Osteoblast (primary cell): Measurements from ENCODE around the gene NPAS3. TPM values are rescaled to one million over a fixed set of nuclear protein-coding genes. Genes with fewer than 3 reads are reported as not detected.

Source experiments
- DNase-seq: peaks from one replicate; pipeline ENCODE4 v3.0.0; 2011; ENCODE audit warnings: low spot score, mixed read lengths; ENCODE audit not compliant: insufficient read length; ENCODE audit errors: missing footprints
- H2AFZ ChIP-seq: 2 replicates; pipeline ENCODE4 v1.6.0; 2011; ENCODE audit warnings: mild to moderate bottlenecking, low read length
- H3K27ac ChIP-seq: 2 replicates; pipeline ENCODE4 v1.5.1; 2011; ENCODE audit warnings: mild to moderate bottlenecking, low read depth, low read length, moderate library complexity
- H3K27me3 ChIP-seq: 2 replicates; pipeline ENCODE4 v1.6.0; 2012; ENCODE audit warnings: mild to moderate bottlenecking, control low read depth, inconsistent platforms, low read length, moderate library complexity; ENCODE audit not compliant: insufficient read depth
- H3K36me3 ChIP-seq: 2 replicates; pipeline ENCODE4 v1.5.1; 2011; ENCODE audit warnings: mild to moderate bottlenecking, low read length, control low read depth, moderate library complexity; ENCODE audit not compliant: insufficient read depth
- H3K4me1 ChIP-seq: 2 replicates; pipeline ENCODE4 v1.5.1; 2011; ENCODE audit warnings: mild to moderate bottlenecking, low read length, control low read depth, moderate library complexity; ENCODE audit not compliant: insufficient read depth
- H3K4me2 ChIP-seq: 2 replicates; pipeline ENCODE4 v1.6.0; 2011; ENCODE audit warnings: mild to moderate bottlenecking, low read length; ENCODE audit not compliant: insufficient read depth
- H3K4me3 ChIP-seq: fragments of 200-600 bp; sonication (generic); 3 replicates; pipeline ENCODE4 v1.5.1; 2012; ENCODE audit warnings: mild to moderate bottlenecking, low read length, inconsistent platforms; ENCODE audit not compliant: insufficient read depth
- H3K79me2 ChIP-seq: 2 replicates; pipeline ENCODE4 v1.6.0; 2012; ENCODE audit warnings: mild to moderate bottlenecking, low read length, control low read depth, inconsistent platforms; ENCODE audit not compliant: insufficient read depth
- H3K9me3 ChIP-seq: 2 replicates; pipeline ENCODE4 v1.5.1; 2011; ENCODE audit warnings: low read depth, low read length, control low read depth
- H4K20me1 ChIP-seq: 2 replicates; pipeline ENCODE4 v1.6.0; 2012; ENCODE audit warnings: mild to moderate bottlenecking, low read length, control low read depth; ENCODE audit not compliant: insufficient read depth
- total RNA-seq: library from RNA; depleted of rRNA; stranded (reverse); fragments of >200 nt; gene quantifications from 2 replicates; pipeline ENCODE4 v1.2.3, GENCODE V29; 2012
- TF ChIP-seq, protein P1 (sequence below): IDR thresholded peaks from 2 replicates; pipeline ENCODE4 v1.5.1; 2011; ENCODE audit warnings: mild to moderate bottlenecking, low read depth, low read length, moderate library complexity; ENCODE audit errors: extremely low read depth

The NPAS3 gene
- total RNA-seq, 1 donor, result 0.72 TPM

GRCh38 chr14:33287189-33287588 lies 348.5 kb downstream of the NPAS3 start:
- no peaks in the 10 kb centered on the region for H3K9me3 ChIP-seq
- no peak overlapping the region for H3K27ac ChIP-seq
- H3K79me2 ChIP-seq, result no peaks in the 10 kb centered on the region
- H4K20me1 ChIP-seq, result no peaks in the 10 kb centered on the region
- H3K4me3 ChIP-seq, result no peak overlapping the region
- DNase-seq, result no peak
- TF ChIP-seq, protein P1, sequence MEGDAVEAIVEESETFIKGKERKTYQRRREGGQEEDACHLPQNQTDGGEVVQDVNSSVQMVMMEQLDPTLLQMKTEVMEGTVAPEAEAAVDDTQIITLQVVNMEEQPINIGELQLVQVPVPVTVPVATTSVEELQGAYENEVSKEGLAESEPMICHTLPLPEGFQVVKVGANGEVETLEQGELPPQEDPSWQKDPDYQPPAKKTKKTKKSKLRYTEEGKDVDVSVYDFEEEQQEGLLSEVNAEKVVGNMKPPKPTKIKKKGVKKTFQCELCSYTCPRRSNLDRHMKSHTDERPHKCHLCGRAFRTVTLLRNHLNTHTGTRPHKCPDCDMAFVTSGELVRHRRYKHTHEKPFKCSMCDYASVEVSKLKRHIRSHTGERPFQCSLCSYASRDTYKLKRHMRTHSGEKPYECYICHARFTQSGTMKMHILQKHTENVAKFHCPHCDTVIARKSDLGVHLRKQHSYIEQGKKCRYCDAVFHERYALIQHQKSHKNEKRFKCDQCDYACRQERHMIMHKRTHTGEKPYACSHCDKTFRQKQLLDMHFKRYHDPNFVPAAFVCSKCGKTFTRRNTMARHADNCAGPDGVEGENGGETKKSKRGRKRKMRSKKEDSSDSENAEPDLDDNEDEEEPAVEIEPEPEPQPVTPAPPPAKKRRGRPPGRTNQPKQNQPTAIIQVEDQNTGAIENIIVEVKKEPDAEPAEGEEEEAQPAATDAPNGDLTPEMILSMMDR, result no peak
- H3K36me3 ChIP-seq, result no peaks in the 10 kb centered on the region
- no peaks in the 10 kb centered on the region for H3K4me1 ChIP-seq
- H2AFZ ChIP-seq, result no peak overlapping the region
- H3K4me2 ChIP-seq, result no peak overlapping the region
- no peaks in the 10 kb centered on the region for H3K27me3 ChIP-seq

GRCh38 chr14:33290641-33291040 lies 352.0 kb downstream of the NPAS3 start:
- Histone ChIP-seq H2AFZ (no peak overlapping the region), H3K4me2 (no peak overlapping the region), H3K4me1 (no peaks in the 10 kb centered on the region), H3K27ac (no peak overlapping the region), H4K20me1 (no peaks in the 10 kb centered on the region), H3K4me3 (no peak overlapping the region), H3K79me2 (no peaks in the 10 kb centered on the region), H3K27me3 (no peaks in the 10 kb centered on the region), H3K9me3 (no peaks in the 10 kb centered on the region), H3K36me3 (no peaks in the 10 kb centered on the region)
- TF ChIP-seq, protein P1, result no peak
- no peak for DNase-seq

DNA sequence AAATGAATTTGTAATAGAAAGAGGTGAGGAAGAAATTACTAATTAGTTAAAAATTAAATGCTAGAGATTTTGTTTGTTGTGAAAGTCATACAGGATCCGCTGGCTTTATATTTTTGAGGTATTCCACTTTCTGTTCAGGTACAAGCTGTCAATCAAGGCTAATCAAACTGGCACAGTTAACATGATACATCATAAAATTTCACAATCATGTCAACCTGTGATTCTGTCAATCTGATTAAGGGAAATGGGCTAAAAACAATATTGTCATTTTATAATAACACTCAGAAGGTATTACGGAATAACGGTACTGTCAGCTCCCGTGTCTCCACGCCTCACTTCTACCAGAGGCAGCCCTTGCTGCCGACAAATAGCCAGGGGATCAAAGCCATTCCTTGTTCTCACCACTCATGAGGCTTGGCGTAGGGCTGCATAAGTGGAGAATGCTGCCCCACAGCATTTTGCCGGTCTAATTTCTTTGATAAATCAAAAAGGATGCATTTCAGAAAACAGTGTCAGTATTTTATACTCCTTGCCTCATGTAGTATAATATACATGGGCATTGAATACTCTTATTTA lies 352.9 kb downstream of the NPAS3 start:
- no peaks in the 10 kb centered on the region for H4K20me1 ChIP-seq
- TF ChIP-seq, protein P1, result no peak
- no peaks in the 10 kb centered on the region for H3K27me3 ChIP-seq
- DNase-seq, result no peak
- H3K4me3 ChIP-seq, result no peak overlapping the region
- no peak overlapping the region for H3K4me2 ChIP-seq
- no peaks in the 10 kb centered on the region for H3K79me2 ChIP-seq
- H3K27ac ChIP-seq, result no peak overlapping the region
- no peaks in the 10 kb centered on the region for H3K36me3 ChIP-seq
- H3K4me1 ChIP-seq, result no peaks in the 10 kb centered on the region
- H3K9me3 ChIP-seq, result no peaks in the 10 kb centered on the region
- H2AFZ ChIP-seq, result no peak overlapping the region

- H3K4me3 ChIP-seq, result no peak overlapping the region
- no peak overlapping the region for H3K27ac ChIP-seq
- no peaks in the 10 kb centered on the region for H3K36me3 ChIP-seq
- H4K20me1 ChIP-seq, result no peaks in the 10 kb centered on the region
- H2AFZ ChIP-seq, result no peak overlapping the region
- H3K4me1 ChIP-seq, result no peaks in the 10 kb centered on the region
- no peak for DNase-seq
- TF ChIP-seq, protein P1, result no peak
- no peak overlapping the region for H3K4me2 ChIP-seq
- H3K27me3 ChIP-seq, result no peaks in the 10 kb centered on the region
- H3K79me2 ChIP-seq, result no peaks in the 10 kb centered on the region
- no peaks in the 10 kb centered on the region for H3K9me3 ChIP-seq
These were observed 355.7 kb downstream of the NPAS3 start for GRCh38 chr14:33294419-33294818.
